Neuronal stem cell (in vitro differentiated cells): ENCODE measurements around the gene FHL2.
A peak's percentile ranks its signal among the peaks of the same experiment; 100 is the strongest.
"Not testable (repeated sequence)": the region's sequence is repeated elsewhere in the genome, so short reads cannot be mapped to it uniquely, and the experiment has no call there.

ENCODE experiments used
- DNase-seq: peaks from one replicate; pipeline ENCODE4 v3.0.0-alpha.2; 2013; ENCODE audit warnings: low spot score
- H2AFZ ChIP-seq: one replicate; pipeline ENCODE4 v1.6.1; 2013; ENCODE audit warnings: mild to moderate bottlenecking, low read length, inconsistent platforms
- H2AK5ac ChIP-seq: 2 replicates; pipeline ENCODE4 v1.6.1; 2013; ENCODE audit warnings: low read depth, mild to moderate bottlenecking, inconsistent platforms, low read length, moderate library complexity, mixed read lengths
- H2BK120ac ChIP-seq: 2 replicates; pipeline ENCODE4 v1.6.1; 2013; ENCODE audit warnings: low read depth, mild to moderate bottlenecking, inconsistent platforms, low read length, moderate library complexity, mixed read lengths
- H2BK12ac ChIP-seq: one replicate; pipeline ENCODE4 v1.6.1; 2013; ENCODE audit warnings: low read length, inconsistent platforms
- H2BK15ac ChIP-seq: 2 replicates; pipeline ENCODE4 v1.6.1; 2013; ENCODE audit warnings: mild to moderate bottlenecking, low read length, inconsistent platforms, mixed read lengths
- H2BK5ac ChIP-seq: one replicate; pipeline ENCODE4 v1.6.1; 2013; ENCODE audit warnings: inconsistent platforms, mild to moderate bottlenecking, low read length, moderate library complexity
- H3K14ac ChIP-seq: one replicate; pipeline ENCODE4 v1.6.1; 2013; ENCODE audit warnings: low read length, inconsistent platforms
- H3K18ac ChIP-seq: 2 replicates; pipeline ENCODE4 v1.6.1; 2013; ENCODE audit warnings: low read length, inconsistent platforms
- H3K23ac ChIP-seq: 2 replicates; pipeline ENCODE4 v1.6.1; 2013; ENCODE audit warnings: low read depth, mild to moderate bottlenecking, mixed read lengths, low read length, inconsistent platforms; ENCODE audit not compliant: poor library complexity
- H3K27ac ChIP-seq: replicated peaks from 3 replicates; pipeline ENCODE4 v1.5.1; 2013; ENCODE audit warnings: low read length, inconsistent platforms
- H3K27me3 ChIP-seq, 3 experiments: 2 replicates each; pipeline ENCODE4 v1.6.1; 2013; ENCODE audit warnings: low read length in 3 of 3, mild to moderate bottlenecking in 2 of 3, inconsistent platforms in 1 of 3, low read depth in 1 of 3, mixed read lengths in 1 of 3, moderate library complexity in 1 of 3; ENCODE audit not compliant: control insufficient read depth in 3 of 3, insufficient read depth in 3 of 3
- H3K36me3 ChIP-seq, 2 donors: replicated peaks in 1 of 2; 2 replicates each; pipeline ENCODE4 v1.6.1; 2013; ENCODE audit warnings: low read length in 2 of 2; ENCODE audit not compliant: control insufficient read depth in 2 of 2, insufficient read depth in 2 of 2
- H3K4ac ChIP-seq: 2 replicates; pipeline ENCODE4 v1.6.1; 2013; ENCODE audit warnings: inconsistent platforms, mild to moderate bottlenecking, low read length, moderate library complexity
- H3K4me1 ChIP-seq, 2 donors: 1 replicate in 1 of 2; 2 replicates in 1 of 2; pipeline ENCODE4 v1.6.1; 2013; ENCODE audit warnings: low read length in 2 of 2, low read depth in 1 of 2; ENCODE audit not compliant: control insufficient read depth in 2 of 2, insufficient read depth in 1 of 2
- H3K4me2 ChIP-seq: one replicate; pipeline ENCODE4 v1.6.1; 2013; ENCODE audit warnings: mild to moderate bottlenecking, low read length, inconsistent platforms; ENCODE audit not compliant: insufficient read depth, poor library complexity, severe bottlenecking
- H3K4me3 ChIP-seq, 2 donors: 2 replicates each; pipeline ENCODE4 v1.5.1; 2013; ENCODE audit warnings: low read length in 2 of 2, mild to moderate bottlenecking in 2 of 2, inconsistent platforms in 1 of 2, moderate library complexity in 1 of 2
- H3K79me1 ChIP-seq: one replicate; pipeline ENCODE4 v1.6.1; 2013; ENCODE audit warnings: low read depth, mild to moderate bottlenecking, inconsistent platforms, low read length, moderate library complexity
- H3K9ac ChIP-seq: one replicate; pipeline ENCODE4 v1.6.1; 2013; ENCODE audit warnings: mild to moderate bottlenecking, low read depth, low read length, inconsistent platforms; ENCODE audit not compliant: poor library complexity
- H3K9me3 ChIP-seq, 2 donors: replicated peaks in 1 of 2; 2 replicates each; pipeline versions ENCODE3 to v1.6.1; 2013; ENCODE audit warnings: low read length in 2 of 2, mild to moderate bottlenecking in 2 of 2, inconsistent platforms in 1 of 2, low read depth in 1 of 2, mixed read lengths in 1 of 2, moderate library complexity in 1 of 2; ENCODE audit not compliant: control insufficient read depth in 2 of 2, insufficient read depth in 1 of 2
- H4K8ac ChIP-seq: one replicate; pipeline ENCODE4 v1.6.1; 2013; ENCODE audit warnings: low read depth, mild to moderate bottlenecking, inconsistent platforms, low read length, moderate library complexity
- H4K91ac ChIP-seq: one replicate; pipeline ENCODE4 v1.6.1; 2013; ENCODE audit warnings: low read length, low read depth, mild to moderate bottlenecking, inconsistent platforms; ENCODE audit not compliant: poor library complexity
- WGBS, 2 donors: extraction: QIAGEN DNeasy Blood & Tissue Kit; methylation state at CpG; one replicate each; pipeline ENCODE4 v1.1.7; 2013; ENCODE audit warnings: missing lambda C conversion rate in 2 of 2, mixed read lengths in 1 of 2; ENCODE audit not compliant: insufficient read length in 2 of 2, insufficient replicate concordance in 1 of 2; ENCODE audit errors: extremely low coverage in 2 of 2; 5-methylcytosine and 5-hydroxymethylcytosine counted together

Gene FHL2

DNA sequence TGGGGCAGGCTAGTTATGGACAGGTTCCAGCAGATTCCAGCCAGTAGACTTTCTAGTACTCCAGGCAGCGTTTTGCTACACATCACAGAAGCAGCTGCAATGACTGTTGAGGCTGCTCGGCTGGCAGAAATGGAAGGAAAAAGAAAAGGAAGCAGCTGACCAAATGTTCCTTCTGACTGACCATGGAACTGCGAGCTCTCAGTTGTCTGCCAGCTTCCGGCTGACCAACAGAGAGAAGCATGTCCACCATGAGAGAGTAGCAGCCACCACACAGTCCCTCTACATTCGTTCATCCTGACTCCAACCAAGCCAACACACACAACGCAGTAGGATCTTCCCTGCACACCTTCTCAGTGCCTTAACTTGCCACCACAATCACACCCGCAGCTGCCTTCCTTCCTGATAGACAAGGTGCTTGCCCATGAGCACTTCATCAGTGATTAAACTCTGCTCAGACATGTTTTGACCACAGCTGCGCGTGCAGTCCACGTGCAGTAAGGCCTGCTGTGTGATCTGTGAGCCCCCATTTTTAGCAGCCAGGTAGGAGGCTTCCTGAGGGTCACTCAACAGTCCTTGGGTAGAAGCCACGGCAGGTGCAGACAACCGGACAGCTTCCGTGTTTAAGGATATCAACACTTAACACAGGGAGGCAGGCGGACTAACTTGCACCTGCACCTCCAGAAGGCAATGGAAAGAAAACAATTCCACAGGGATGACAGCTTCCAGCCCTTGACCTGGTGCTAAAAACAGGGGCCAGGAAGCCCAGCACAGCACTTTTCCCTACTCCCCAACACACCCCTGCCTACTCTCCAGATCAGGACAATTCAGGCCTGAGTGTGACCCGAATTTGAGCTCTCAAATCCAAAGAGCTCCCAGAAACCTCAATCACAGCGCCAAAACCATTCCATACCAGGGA is 70.3 kb downstream of the FHL2 start:
- H2BK15ac ChIP-seq: peak overlapping the region; percentile 47

DNA sequence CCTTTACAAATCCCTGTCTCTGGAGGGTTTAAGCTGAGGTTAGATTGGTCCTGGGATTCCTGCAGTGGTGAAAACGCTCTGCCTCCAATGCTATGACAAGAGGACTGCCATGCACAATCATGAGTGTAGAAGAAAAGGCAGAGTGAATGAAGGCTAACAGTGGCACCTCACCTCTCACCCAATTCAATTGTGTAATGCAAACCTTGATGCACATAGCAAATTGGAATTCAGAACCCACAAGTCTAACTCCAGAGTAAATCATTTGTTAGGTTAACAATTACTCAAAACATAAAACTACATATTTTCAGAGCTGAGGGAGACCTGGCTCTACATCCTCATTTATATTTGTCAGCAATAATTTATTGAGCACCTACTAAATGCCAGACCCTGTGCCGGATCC is 71.2 kb downstream of the FHL2 start:
- H3K4me2 ChIP-seq: no peak overlapping the region
- no peak overlapping the region for H2BK15ac ChIP-seq
- H3K4ac ChIP-seq: no peak overlapping the region
- peaks cover 14% of the 10 kb centered on the region for H3K79me1 ChIP-seq
- H3K27ac ChIP-seq: no peak overlapping the region
- peaks cover 0 to 12% of the 10 kb centered on the region in 2 donors for H3K36me3 ChIP-seq
- no peak overlapping the region for H3K14ac ChIP-seq
- H3K9me3 ChIP-seq: no peaks in the 10 kb centered on the region
- DNase-seq: no peak
- WGBS, 2 donors: no CpG with 5 or more reads among the region's 2 CpGs
- H3K27me3 ChIP-seq: no peaks in the 10 kb centered on the region
- H4K8ac ChIP-seq: no peak overlapping the region
- no peak overlapping the region for H3K4me3 ChIP-seq
- no peak overlapping the region for H2AK5ac ChIP-seq
- no peak overlapping the region for H2BK5ac ChIP-seq
- H2AFZ ChIP-seq: no peak overlapping the region
- no peak overlapping the region for H3K9ac ChIP-seq
- H2BK12ac ChIP-seq: no peak overlapping the region
- H3K4me1 ChIP-seq: peaks cover 4 to 19% of the 10 kb centered on the region in 2 donors
- no peak overlapping the region for H3K23ac ChIP-seq
- H2BK120ac ChIP-seq: no peak overlapping the region
- H4K91ac ChIP-seq: no peak overlapping the region
- H3K18ac ChIP-seq: no peak overlapping the region

More for the DNA sequence above, 70.3 kb downstream of the FHL2 start:
- H3K18ac ChIP-seq: peak overlapping the region; percentile 87
- peak overlapping the region; percentile 57 to 77 for H3K4me3 ChIP-seq
- no CpG with 5 or more reads among the region's 16 CpGs for WGBS, 2 donors
- peak overlapping the region; percentile 70 for H2AFZ ChIP-seq
- DNase-seq: no peak
- H3K27me3 ChIP-seq: no peaks in the 10 kb centered on the region
- H3K79me1 ChIP-seq: peaks cover 11% of the 10 kb centered on the region
- H3K4ac ChIP-seq: peak overlapping the region; percentile 79
- no peak overlapping the region for H2BK5ac ChIP-seq
- H3K4me1 ChIP-seq: peaks cover 4 to 19% of the 10 kb centered on the region in 2 donors
- no peak overlapping the region for H3K14ac ChIP-seq
- H4K91ac ChIP-seq: no peak overlapping the region
- peak overlapping the region; percentile 49 for H2BK12ac ChIP-seq
- peak overlapping the region; percentile 95 for H3K9ac ChIP-seq
- H2AK5ac ChIP-seq: peak overlapping the region; percentile 56
- H3K27ac ChIP-seq: no peak overlapping the region
- H3K36me3 ChIP-seq: peaks cover 0 to 4% of the 10 kb centered on the region in 2 donors
- H2BK120ac ChIP-seq: peak overlapping the region; percentile 51
- peak overlapping the region; percentile 76 for H4K8ac ChIP-seq
- H3K9me3 ChIP-seq: no peaks in the 10 kb centered on the region
- peak overlapping the region; percentile 75 for H3K23ac ChIP-seq
- peak overlapping the region; percentile 94 for H3K4me2 ChIP-seq

DNA sequence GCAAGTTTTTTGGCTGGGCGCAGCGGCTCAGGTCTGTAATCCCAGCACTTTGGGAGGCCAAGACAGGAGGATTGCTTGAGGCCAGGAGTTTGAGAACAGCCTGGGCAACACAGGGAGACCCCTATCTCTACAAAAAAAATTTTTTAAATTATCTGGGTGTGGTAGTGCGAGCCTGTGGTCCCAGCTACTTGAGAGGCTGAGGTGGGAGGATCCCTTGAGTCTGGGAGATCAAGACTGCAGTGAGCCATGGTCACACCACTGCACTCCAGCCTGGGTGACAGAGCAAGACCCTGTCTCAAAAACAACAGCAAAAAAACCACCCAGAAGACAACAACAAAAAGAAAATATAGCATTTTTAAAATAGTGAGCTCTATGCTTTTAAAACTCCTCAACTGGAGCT is 71.6 kb downstream of the FHL2 start:
- H2AFZ ChIP-seq, H2BK5ac ChIP-seq, H3K4me3 ChIP-seq, H4K8ac ChIP-seq, H3K9me3 ChIP-seq, H3K23ac ChIP-seq, H2BK120ac ChIP-seq, H3K27me3 ChIP-seq, H3K4me2 ChIP-seq, H3K14ac ChIP-seq, H3K18ac ChIP-seq, H2AK5ac ChIP-seq, H4K91ac ChIP-seq, H3K4ac ChIP-seq, H2BK12ac ChIP-seq, H2BK15ac ChIP-seq, H3K9ac ChIP-seq, DNase-seq, H3K27ac ChIP-seq: not testable (repeated sequence)
- H3K79me1 ChIP-seq: peaks cover 14% of the 10 kb centered on the region
- H3K36me3 ChIP-seq: peaks cover 0 to 15% of the 10 kb centered on the region in 2 donors
- peaks cover 4 to 19% of the 10 kb centered on the region in 2 donors for H3K4me1 ChIP-seq
- WGBS, 2 donors: no CpG with 5 or more reads among the region's 3 CpGs

DNA sequence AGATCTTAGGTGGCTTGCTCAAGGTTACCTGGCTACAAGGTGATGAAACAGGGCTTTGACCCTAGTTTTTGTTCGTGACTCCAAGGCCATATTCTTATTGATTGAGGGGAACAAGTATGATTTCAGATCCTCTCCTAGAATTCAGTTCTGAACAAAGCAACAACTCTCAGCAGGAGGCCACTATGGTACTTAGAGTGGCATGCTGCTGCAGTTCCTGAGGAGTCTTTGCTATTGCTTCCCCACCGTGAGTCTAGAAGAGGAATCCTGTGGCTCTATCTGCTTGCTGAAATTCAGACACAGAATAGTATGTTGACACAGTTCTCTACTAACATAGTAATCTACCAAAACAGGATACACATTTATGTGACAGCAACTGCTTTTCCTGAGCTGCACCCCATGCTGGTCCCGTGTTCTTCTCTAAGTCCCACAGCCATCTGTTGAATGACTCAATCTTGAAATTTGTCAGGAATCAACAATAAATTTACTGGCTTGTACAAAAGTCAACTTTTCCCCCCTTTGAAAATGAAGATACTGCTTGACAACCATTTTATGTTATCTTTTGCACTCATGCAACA is 73.4 kb downstream of the FHL2 start:
- Histone ChIP-seq H3K27ac (peak overlapping the region; percentile 30), H2BK15ac (no peak overlapping the region)
- WGBS, 2 donors: no CpG with 5 or more reads among the region's 3 CpGs

More for the DNA sequence above, 73.4 kb downstream of the FHL2 start:
- no peak overlapping the region for H3K4ac ChIP-seq
- no peak overlapping the region for H2BK12ac ChIP-seq
- no peak overlapping the region for H3K4me3 ChIP-seq
- H4K91ac ChIP-seq: no peak overlapping the region
- no peak overlapping the region for H3K4me2 ChIP-seq
- peaks cover 15% of the 10 kb centered on the region for H3K79me1 ChIP-seq
- no peak for DNase-seq
- H3K14ac ChIP-seq: no peak overlapping the region
- H2BK5ac ChIP-seq: no peak overlapping the region
- H3K4me1 ChIP-seq: peaks cover 4 to 16% of the 10 kb centered on the region in 2 donors
- H3K9me3 ChIP-seq: no peaks in the 10 kb centered on the region
- H3K23ac ChIP-seq: no peak overlapping the region
- H3K36me3 ChIP-seq: peaks cover 0 to 15% of the 10 kb centered on the region in 2 donors
- H4K8ac ChIP-seq: no peak overlapping the region
- H3K27me3 ChIP-seq: no peaks in the 10 kb centered on the region
- no peak overlapping the region for H2BK120ac ChIP-seq
- H3K18ac ChIP-seq: no peak overlapping the region
- no peak overlapping the region for H2AFZ ChIP-seq
- H2AK5ac ChIP-seq: no peak overlapping the region
- no peak overlapping the region for H3K9ac ChIP-seq
